Fibroblast of mammary gland (primary cell): ENCODE measurements around the gene HERC4.

Experiments used
- DNase-seq: peaks from one replicate; pipeline ENCODE4 v3.0.0-alpha.2; 2010; ENCODE audit warnings: low read depth
- H3K4me3 ChIP-seq: 2 replicates; pipeline ENCODE4 v1.5.1; 2011; ENCODE audit warnings: low read depth, mild to moderate bottlenecking, low read length, moderate library complexity; ENCODE audit not compliant: control insufficient read depth
- CTCF ChIP-seq: conservative IDR thresholded peaks from 2 replicates; pipeline ENCODE4 v1.5.1; 2011; ENCODE audit warnings: low read depth, low read length, inconsistent platforms; ENCODE audit not compliant: control insufficient read depth, insufficient read depth

HERC4 gene

GRCh38 chr10:68075550-68076004 lies 494 bp upstream of the HERC4 start:
- no peak for TF ChIP-seq CTCF

GRCh38 chr10:68074031-68074774 lies 880 bp downstream of the HERC4 start:
- DNase-seq = no peak
- H3K4me3 ChIP-seq = peak overlapping the region; percentile 97
- no peak for TF ChIP-seq CTCF

More at GRCh38 chr10:68075550-68076004, 494 bp upstream of the HERC4 start:
- no peak for DNase-seq
- H3K4me3 ChIP-seq = no peak overlapping the region

GRCh38 chr10:68073631-68074030 lies 1.5 kb downstream of the HERC4 start:
- peak overlapping the region; percentile 97 for H3K4me3 ChIP-seq
- DNase-seq = no peak
- no peak for TF ChIP-seq CTCF

GRCh38 chr10:68067508-68067907 lies 7.6 kb downstream of the HERC4 start:
- DNase-seq = no peak
- no peak overlapping the region for H3K4me3 ChIP-seq
- no peak for TF ChIP-seq CTCF

GRCh38 chr10:68067029-68067428 lies 8.1 kb downstream of the HERC4 start:
- no peak for DNase-seq
- no peak overlapping the region for H3K4me3 ChIP-seq
- TF ChIP-seq CTCF = no peak

- peak; percentile 40 for DNase-seq
Observed at GRCh38 chr10:68053553-68053952, 21.5 kb downstream of the HERC4 start.

More at GRCh38 chr10:68053553-68053952, 21.5 kb downstream of the HERC4 start:
- H3K4me3 ChIP-seq = no peak overlapping the region
- no peak for TF ChIP-seq CTCF
